HepG2 (cell line): ENCODE data around the gene ACP2. TPM values are rescaled to one million over a fixed set of nuclear protein-coding genes. Genes with fewer than 3 reads are reported as not detected.

ENCODE experiments used
- ATAC-seq: fragments of 200-7000 bp; cut with Tn5 transposase; 3 replicates; pipeline ENCODE4 v1.9.1; 2020; ENCODE audit warnings: mild to moderate bottlenecking, moderate library complexity
- BruUV-seq: library from RNA; stranded (reverse); fragments of 400-500 nt; replicated peaks from 2 replicates; lab custom pipeline; 2021; lab: Mats Ljungman, UMichigan
- CTCF ChIA-PET: fragments of 300-600 bp; formaldehyde crosslinking; extraction: SDS; loops from one replicate; lab custom pipeline; 2021; ENCODE audit warnings: low total read pairs, inconsistent platforms, low intra/inter-chr PET ratio; lab: Yijun Ruan, JAX
- POLR2A ChIA-PET: fragments of 350-600 bp; sonication (Branson Sonifier 250); formaldehyde crosslinking; loops from one replicate; lab custom pipeline; 2020; ENCODE audit warnings: antibody characterized with exemption, inconsistent platforms; lab: Yijun Ruan, JAX
- DNase-seq: peaks from one replicate; pipeline ENCODE4 v3.0.0-alpha.2; 2015; ENCODE audit warnings: low spot score
- FAIRE-seq: peaks from 3 replicates; lab custom pipeline; 2011; peaks lifted over from hg19 to GRCh38; lab: Jason Lieb, UNC
- H2AFZ ChIP-seq: one replicate; pipeline ENCODE4 v1.6.1; 2011; ENCODE audit warnings: low read length, inconsistent platforms
- H3K27ac ChIP-seq: fragments of 300-600 bp; 3 replicates; pipeline ENCODE4 v1.8.0; 2011; ENCODE audit warnings: mixed run types, mild to moderate bottlenecking, mixed read lengths, low read length, inconsistent platforms; ENCODE audit not compliant: insufficient read depth; ENCODE audit errors: extremely low read length
- H3K27me3 ChIP-seq, 2 experiments: fragments of 200-600 bp in 1 of 2; 2 replicates in 1 of 2; 3 replicates in 1 of 2; pipeline versions ENCODE4 v1.6.0 to v1.8.0; 2011; ENCODE audit warnings: low read length in 2 of 2, mild to moderate bottlenecking in 2 of 2, moderate library complexity in 2 of 2, inconsistent platforms in 1 of 2; ENCODE audit not compliant: insufficient read depth in 2 of 2, control insufficient read depth in 1 of 2
- H3K36me3 ChIP-seq, 2 experiments: fragments of 200-600 bp in 1 of 2; replicated peaks in 1 of 2; 2 replicates in 1 of 2; 3 replicates in 1 of 2; pipeline versions ENCODE4 v1.5.1 to v1.8.0; 2011; ENCODE audit warnings: low read length in 2 of 2, inconsistent platforms in 1 of 2; ENCODE audit not compliant: insufficient read depth in 2 of 2, control insufficient read depth in 1 of 2
- H3K4me1 ChIP-seq: 2 replicates; pipeline ENCODE4 v1.5.1; 2012; ENCODE audit warnings: low read length, inconsistent platforms; ENCODE audit not compliant: insufficient read depth
- H3K4me2 ChIP-seq: 2 replicates; pipeline ENCODE4 v1.6.0; 2011; ENCODE audit warnings: low read depth, low read length, inconsistent platforms
- H3K4me3 ChIP-seq, 3 experiments: fragments of 200-600 bp in 1 of 3; sonication (generic), shearing (Covaris generic) in 1 of 3; replicated peaks in 1 of 3; 2 replicates each; pipeline ENCODE4 v1.5.1; 2011 to 2016; ENCODE audit warnings: low read length in 3 of 3, inconsistent platforms in 2 of 3, low read depth in 2 of 3, mild to moderate bottlenecking in 2 of 3, control low read depth in 1 of 3, mixed read lengths in 1 of 3; ENCODE audit not compliant: insufficient read depth in 1 of 3
- H3K79me2 ChIP-seq: one replicate; pipeline ENCODE4 v1.6.1; 2011; ENCODE audit warnings: low read length, inconsistent platforms; ENCODE audit not compliant: insufficient read depth
- H3K9ac ChIP-seq: 2 replicates; pipeline ENCODE4 v1.6.0; 2011; ENCODE audit warnings: mild to moderate bottlenecking, low read depth, low read length, inconsistent platforms; ENCODE audit not compliant: insufficient read depth
- H3K9me3 ChIP-seq: 2 replicates; pipeline ENCODE4 v1.5.1; 2012; ENCODE audit warnings: mild to moderate bottlenecking, low read length
- H4K20me1 ChIP-seq: 2 replicates; pipeline ENCODE4 v1.6.0; 2011; ENCODE audit warnings: inconsistent platforms, mild to moderate bottlenecking, low read length, moderate library complexity; ENCODE audit not compliant: insufficient read depth
- ASH2L ChIP-seq: fragments of 300-600, 200-600 bp; sonication (generic); IDR thresholded peaks from 2 replicates; pipeline ENCODE4 v1.7.0; 2017; ENCODE audit warnings: low read depth, mild to moderate bottlenecking, moderate library complexity, mixed read lengths, low read length; ENCODE audit not compliant: insufficient read length
- FIP1L1 ChIP-seq: fragments of 200-400 bp; formaldehyde crosslinking; IDR thresholded peaks from 2 replicates; pipeline ENCODE4 v1.6.1; 2018; ENCODE audit warnings: low read depth, mild to moderate bottlenecking, low read length, moderate library complexity, borderline replicate concordance; ENCODE audit not compliant: insufficient read depth
- FOXP1 ChIP-seq, 2 experiments: fragments of 450-650 bp in 1 of 2; IDR thresholded peaks; 2 replicates each; pipeline ENCODE4 v1.6.1; 2017 to 2018; ENCODE audit warnings: antibody characterized with exemption in 1 of 2
- GATAD1 ChIP-seq: IDR thresholded peaks from 2 replicates; pipeline ENCODE4 v1.6.1; 2016; ENCODE audit warnings: missing genetic modification reagents, missing compliant biosample characterization
- MTA3 ChIP-seq: sonication (generic); formaldehyde crosslinking; IDR thresholded peaks from 2 replicates; pipeline ENCODE4 v1.4.0; 2020; ENCODE audit warnings: missing genetic modification reagents
- PRPF4 ChIP-seq: fragments of 200-400 bp; formaldehyde crosslinking; IDR thresholded peaks from 2 replicates; pipeline ENCODE4 v1.6.1; 2016; ENCODE audit warnings: low read length, low read depth; ENCODE audit not compliant: poor library complexity, severe bottlenecking
- RFX5 ChIP-seq: IDR thresholded peaks from 2 replicates; pipeline ENCODE4 v1.6.1; 2011; ENCODE audit warnings: low read depth, low read length, improper control_type of control experiment
- SIX4 ChIP-seq: sonication (generic); formaldehyde crosslinking; IDR thresholded peaks from 2 replicates; pipeline ENCODE4 v1.4.0; 2020; ENCODE audit warnings: missing genetic modification reagents
- TBP ChIP-seq: sonication (generic); formaldehyde crosslinking; IDR thresholded peaks from 2 replicates; pipeline ENCODE4 v1.5.0; 2020; ENCODE audit warnings: missing genetic modification reagents
- YY1 ChIP-seq: IDR thresholded peaks from 2 replicates; pipeline ENCODE4 v1.6.1; 2011; ENCODE audit warnings: low read length, low read depth, moderate library complexity, mild to moderate bottlenecking; ENCODE audit not compliant: insufficient read depth, insufficient replicate concordance
- ZFP82 ChIP-seq: sonication (generic); formaldehyde crosslinking; IDR thresholded peaks from 2 replicates; pipeline ENCODE4 v1.5.1; 2020; ENCODE audit warnings: mild to moderate bottlenecking, missing genetic modification reagents, borderline replicate concordance
- ZNF207 ChIP-seq: fragments of 450-650 bp; IDR thresholded peaks from 2 replicates; pipeline ENCODE4 v1.6.1; 2016; ENCODE audit warnings: antibody characterized with exemption, borderline replicate concordance
- ZNF264 ChIP-seq: sonication (generic); formaldehyde crosslinking; IDR thresholded peaks from 2 replicates; pipeline ENCODE4 v1.4.0; 2020; ENCODE audit warnings: missing genetic modification reagents
- ZNF282 ChIP-seq: fragments of 450-650 bp; IDR thresholded peaks from 2 replicates; pipeline ENCODE4 v1.6.1; 2018; ENCODE audit not compliant: partially characterized antibody
- ZNF451 ChIP-seq: sonication (generic); formaldehyde crosslinking; IDR thresholded peaks from 2 replicates; pipeline ENCODE4 v1.5.0; 2020; ENCODE audit warnings: mild to moderate bottlenecking, missing genetic modification reagents
- ZNF530 ChIP-seq: sonication (generic); formaldehyde crosslinking; IDR thresholded peaks from 2 replicates; pipeline ENCODE4 v1.5.0; 2020; ENCODE audit warnings: low read depth, mild to moderate bottlenecking, missing genetic modification reagents
- ZNF557 ChIP-seq: sonication (generic); formaldehyde crosslinking; IDR thresholded peaks from 2 replicates; pipeline ENCODE4 v1.4.0; 2020; ENCODE audit warnings: missing genetic modification reagents
- ZNF891 ChIP-seq: sonication (generic); formaldehyde crosslinking; IDR thresholded peaks from 2 replicates; pipeline ENCODE4 v1.5.0; 2020; ENCODE audit warnings: mild to moderate bottlenecking, missing genetic modification reagents
- WGBS: methylation state at CpG from one replicate; pipeline ENCODE4 v1.1.6; 2017; ENCODE audit warnings: low lambda C conversion rate; 5-methylcytosine and 5-hydroxymethylcytosine counted together
- in situ Hi-C: cut with HindIII; loops from 2 replicates; pipeline ENCODE4 v1.10.0; 2017; ENCODE audit warnings: low pct_unique_long_range_greater_than_20kb; ENCODE audit not compliant: extremely low pct_ligation_motif_present
- intact Hi-C: fragments of 100-400 bp; cut with micrococcal nuclease; formaldehyde crosslinking; loops from one replicate; pipeline ENCODE4 v1.10.0; 2022; ENCODE audit not compliant: unreplicated experiment
- polyA plus RNA-seq, 8 experiments: library from polyadenylated mRNA; depleted of rRNA in 3 of 8; stranded (reverse) in 7 of 8; unstranded in 1 of 8; fragments of >200 nt; fragmentation: Illumina TruSeq in 4 of 8; extraction: Trizol in 4 of 8; gene quantifications; 2 replicates each; pipeline versions ENCODE4 v1.2.1 to v1.2.3, GENCODE V29; 2011 to 2016; ENCODE audit warnings: low read depth in 4 of 8, missing spikeins in 1 of 8, mixed read lengths in 1 of 8; ENCODE audit not compliant: insufficient read depth in 1 of 8
- total RNA-seq, 5 experiments: library from RNA; depleted of rRNA; stranded (reverse); fragments of >200 nt; fragmentation: Illumina TruSeq; extraction: Trizol; gene quantifications; 2 replicates each; pipeline ENCODE4 v1.2.3, GENCODE V29; 2016; ENCODE audit warnings: low read depth in 1 of 5
- TF ChIP-seq, protein P1 (sequence below): sonication (generic); formaldehyde crosslinking; IDR thresholded peaks from 2 replicates; pipeline ENCODE4 v1.9.0; 2022; ENCODE audit warnings: missing genetic modification reagents, mild to moderate bottlenecking, borderline replicate concordance
- TF ChIP-seq, protein P2 (sequence below): IDR thresholded peaks from 2 replicates; pipeline ENCODE4 v1.6.1; 2016; ENCODE audit warnings: missing compliant biosample characterization, missing genetic modification reagents, borderline replicate concordance

ACP2 gene
- total and polyA plus RNA-seq, 2 of the 13 experiments (the other 11 are each of a cell fraction or from before 2014, with no cell fraction given) = 17.7 to 20.2 TPM

DNA sequence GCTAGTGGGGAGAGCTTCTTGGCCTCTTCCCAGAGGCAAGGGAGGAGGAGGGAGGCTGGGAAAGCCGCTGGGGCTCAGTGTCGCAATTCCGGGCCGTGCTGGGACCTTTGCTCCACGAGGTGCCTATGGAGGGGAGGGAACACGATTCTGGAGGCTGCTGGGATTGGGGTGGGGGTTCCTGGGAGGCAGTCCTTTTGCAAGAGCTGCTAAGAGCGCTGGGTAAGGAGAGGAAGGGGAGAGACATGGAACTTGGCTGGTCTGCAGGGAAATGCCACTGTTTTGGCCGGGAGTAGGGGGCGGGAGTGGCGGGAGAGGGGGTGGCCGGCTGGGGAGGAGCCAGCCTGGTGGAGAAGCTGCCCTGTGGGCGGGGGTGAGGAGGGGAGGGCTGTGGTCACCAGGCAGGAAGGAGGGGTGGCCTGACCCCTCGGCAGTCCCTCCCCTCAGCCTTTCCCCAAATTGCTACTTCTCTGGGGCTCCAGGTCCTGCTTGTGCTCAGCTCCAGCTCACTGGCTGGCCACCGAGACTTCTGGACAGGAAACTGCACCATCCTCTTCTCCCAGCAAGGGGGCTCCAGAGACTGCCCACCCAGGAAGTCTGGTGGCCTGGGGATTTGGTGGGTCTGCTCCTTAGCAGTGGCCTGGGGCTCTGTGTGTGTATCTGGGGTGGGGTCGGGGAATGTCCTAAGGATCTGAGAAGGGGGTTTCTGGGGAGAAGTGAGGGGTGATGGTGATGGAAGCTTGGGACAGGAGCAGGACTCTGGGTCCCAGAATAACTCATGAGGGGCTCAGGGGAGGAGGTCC is 9.1 kb upstream of the ACP2 start, which contains the start of gene NR1H3:
TSS of gene NR1H3 (plus strand) at position 480 of the 800 bp plus-strand sequence. CDS start 1,221 bp downstream, outside the sequence.
- ChIA-PET CTCF (interaction anchor here (1.2 to 4.3 kb wide), 3 partner anchors 11 to 97 kb away, joined by 4 to 27 read pairs (median 20); partner anchors contain the start of gene ARFGAP2), POLR2A (interaction anchor here (0.7 to 4.3 kb wide), 20 partner anchors 9 to 180 kb away, joined by 3 to 106 read pairs (median 6); partner anchors contain the start of genes ACP2, ARFGAP2, DDB2 and MADD)
- Histone ChIP-seq H3K4me3 (peak within 1 kb of the TSS; percentile 57 to 72 (median 65)), H3K4me1 (peaks cover 68% of the 10 kb centered on the region), H3K27ac (peak within 1 kb of the TSS; percentile 74), H3K27me3 (no peaks in the 10 kb centered on the region), H3K36me3 (peaks cover 1 to 2% of the 10 kb centered on the region in 2 experiments; a peak in 2 of 5 replicates), H2AFZ (no peak within 1 kb of the TSS), H4K20me1 (no peaks in the 10 kb centered on the region), H3K9ac (peak within 1 kb of the TSS; percentile 64), H3K9me3 (no peaks in the 10 kb centered on the region), H3K4me2 (peak within 1 kb of the TSS; percentile 89), H3K79me2 (peaks cover 17% of the 10 kb centered on the region)
- in situ Hi-C loops (no loop called here), intact Hi-C loops (loop anchor here (2.0 kb wide), 1 partner anchor 97 kb away; no protein-coding TSS in a partner anchor)
- FAIRE-seq (peak; percentile 67), DNase-seq (peak; percentile 77), ATAC-seq (peak; percentile 61)
- BruUV-seq = no TSS peak
- WGBS = 0% methylated on average over 13 of the region's 15 CpGs
- TF ChIP-seq, protein P1, sequence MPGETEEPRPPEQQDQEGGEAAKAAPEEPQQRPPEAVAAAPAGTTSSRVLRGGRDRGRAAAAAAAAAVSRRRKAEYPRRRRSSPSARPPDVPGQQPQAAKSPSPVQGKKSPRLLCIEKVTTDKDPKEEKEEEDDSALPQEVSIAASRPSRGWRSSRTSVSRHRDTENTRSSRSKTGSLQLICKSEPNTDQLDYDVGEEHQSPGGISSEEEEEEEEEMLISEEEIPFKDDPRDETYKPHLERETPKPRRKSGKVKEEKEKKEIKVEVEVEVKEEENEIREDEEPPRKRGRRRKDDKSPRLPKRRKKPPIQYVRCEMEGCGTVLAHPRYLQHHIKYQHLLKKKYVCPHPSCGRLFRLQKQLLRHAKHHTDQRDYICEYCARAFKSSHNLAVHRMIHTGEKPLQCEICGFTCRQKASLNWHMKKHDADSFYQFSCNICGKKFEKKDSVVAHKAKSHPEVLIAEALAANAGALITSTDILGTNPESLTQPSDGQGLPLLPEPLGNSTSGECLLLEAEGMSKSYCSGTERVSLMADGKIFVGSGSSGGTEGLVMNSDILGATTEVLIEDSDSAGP = peak; percentile 60; the same call in 1 of the 2 replicates
- TF ChIP-seq ZNF557 (CRISPR knock-in tag) (no peak), MTA3 (no peak), ZNF451 (CRISPR knock-in tag) (0 out of 2 replicates have a peak, but pooled peaks have one; percentile 30), TBP (CRISPR knock-in tag) (no peak), ZNF530 (CRISPR knock-in tag) (no peak), FIP1L1 (no peak), GATAD1 (CRISPR knock-in tag) (peak; percentile 63; the same call in 1 of the 2 replicates), PRPF4 (no peak), ZFP82 (CRISPR knock-in tag) (peak; percentile 22; the same call in 1 of the 2 replicates), ZNF264 (CRISPR knock-in tag) (no peak), RFX5 (no peak), SIX4 (CRISPR knock-in tag) (no peak), ZNF207 (no peak), ASH2L (peak; percentile 70), ZNF282 (no peak), YY1 (peak; percentile 9), ZNF891 (no peak), FOXP1 (IDR thresholded peaks at IDR 0.05) (no peak), FOXP1 (CRISPR knock-in tag; IDR thresholded peaks at IDR 0.05) (0 out of 2 replicates have a peak, but pooled peaks have one; percentile 14)
- TF ChIP-seq, protein P2, sequence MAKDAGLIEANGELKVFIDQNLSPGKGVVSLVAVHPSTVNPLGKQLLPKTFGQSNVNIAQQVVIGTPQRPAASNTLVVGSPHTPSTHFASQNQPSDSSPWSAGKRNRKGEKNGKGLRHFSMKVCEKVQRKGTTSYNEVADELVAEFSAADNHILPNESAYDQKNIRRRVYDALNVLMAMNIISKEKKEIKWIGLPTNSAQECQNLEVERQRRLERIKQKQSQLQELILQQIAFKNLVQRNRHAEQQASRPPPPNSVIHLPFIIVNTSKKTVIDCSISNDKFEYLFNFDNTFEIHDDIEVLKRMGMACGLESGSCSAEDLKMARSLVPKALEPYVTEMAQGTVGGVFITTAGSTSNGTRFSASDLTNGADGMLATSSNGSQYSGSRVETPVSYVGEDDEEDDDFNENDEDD (CRISPR knock-in tag) = peak; percentile 55; the same call in 1 of the 2 replicates
